ENCODE measurements around the gene MARCHF3. TPM values are rescaled to one million over a fixed set of nuclear protein-coding genes. Genes with fewer than 3 reads are reported as not detected.

Gene MARCHF3
- total RNA-seq, 4 donors from 2014 or later: 1.5 to 12.8 (median 6.0) TPM

- WGBS, 2 donors (ENCODE audit: low coverage in 1 of 2): 60 to 83% methylated on average over 2 of the region's 2 CpGs
- Histone ChIP-seq H3K4me1 (no peaks in the 10 kb centered on the region), H3K36me3 (no peaks in the 10 kb centered on the region), H3K4me3 (no peak overlapping the region), H3K27ac (no peak overlapping the region), H3K27me3 (no peaks in the 10 kb centered on the region), H3K9me3 (no peaks in the 10 kb centered on the region)
- TF ChIP-seq POLR2AphosphoS5 (IDR thresholded peaks at IDR 0.05): no peak
- TF ChIP-seq CTCF (IDR thresholded peaks at IDR 0.05): no peak
- TF ChIP-seq EP300 (IDR thresholded peaks at IDR 0.05): no peak
- TF ChIP-seq POLR2A (IDR thresholded peaks at IDR 0.05): no peak
- ATAC-seq: no peak
Measured at GRCh38 chr5:127010362-127010761, 20.0 kb downstream of the MARCHF3 start.

GRCh38 chr5:127009784-127010183 is 20.6 kb downstream of the MARCHF3 start:
- TF ChIP-seq POLR2AphosphoS5 (IDR thresholded peaks at IDR 0.05): no peak
- no peak for TF ChIP-seq CTCF (IDR thresholded peaks at IDR 0.05)
- no peak for TF ChIP-seq POLR2A (IDR thresholded peaks at IDR 0.05)
- no peak for TF ChIP-seq EP300 (IDR thresholded peaks at IDR 0.05)
- no peak for ATAC-seq
- Histone ChIP-seq H3K27ac (no peak overlapping the region), H3K27me3 (no peaks in the 10 kb centered on the region), H3K4me1 (no peaks in the 10 kb centered on the region), H3K9me3 (no peaks in the 10 kb centered on the region), H3K36me3 (no peaks in the 10 kb centered on the region), H3K4me3 (no peak overlapping the region)
- 89 to 100% methylated on average over 1 of the region's 1 CpG for WGBS, 2 donors (ENCODE audit: low coverage in 1 of 2)

- H3K27ac ChIP-seq: no peak overlapping the region
- no peaks in the 10 kb centered on the region for H3K4me1 ChIP-seq
- no peak for ATAC-seq
- no peaks in the 10 kb centered on the region for H3K36me3 ChIP-seq
- TF ChIP-seq CTCF (IDR thresholded peaks at IDR 0.05) (no peak), EP300 (IDR thresholded peaks at IDR 0.05) (no peak), POLR2A (IDR thresholded peaks at IDR 0.05) (no peak), POLR2AphosphoS5 (IDR thresholded peaks at IDR 0.05) (no peak)
- no peak overlapping the region for H3K4me3 ChIP-seq
- 68 to 70% methylated on average over 5 to 6 of the region's 6 CpGs for WGBS, 2 donors (ENCODE audit: low coverage in 1 of 2)
- no peaks in the 10 kb centered on the region for H3K9me3 ChIP-seq
- no peaks in the 10 kb centered on the region for H3K27me3 ChIP-seq
Measured at GRCh38 chr5:127008300-127008975, 21.9 kb downstream of the MARCHF3 start.

- 75% methylated on average over 1 of the region's 1 CpG for WGBS, 2 donors (ENCODE audit: low coverage in 1 of 2)
- no peaks in the 10 kb centered on the region for H3K4me1 ChIP-seq
Measured at GRCh38 chr5:127007522-127007921, 22.8 kb downstream of the MARCHF3 start.

More at GRCh38 chr5:127007522-127007921, 22.8 kb downstream of the MARCHF3 start:
- TF ChIP-seq EP300 (IDR thresholded peaks at IDR 0.05) (no peak), CTCF (IDR thresholded peaks at IDR 0.05) (no peak), POLR2AphosphoS5 (IDR thresholded peaks at IDR 0.05) (no peak), POLR2A (IDR thresholded peaks at IDR 0.05) (no peak)
- Histone ChIP-seq H3K9me3 (no peaks in the 10 kb centered on the region), H3K27me3 (no peaks in the 10 kb centered on the region), H3K36me3 (no peaks in the 10 kb centered on the region), H3K27ac (no peak overlapping the region), H3K4me3 (no peak overlapping the region)
- no peak for ATAC-seq

All from gastroesophageal sphincter (tissue), 4 donors.